SHP77 (cell line): ENCODE measurements around the gene DENND2C.

Experiments used
- DNase-seq, 2 experiments: peaks; one replicate each; lab custom pipeline; 2025; lab: John Stamatoyannopoulos, UW

Gene DENND2C

GRCh38 chr1:114540821-114541220, 129.0 kb downstream of the DENND2C start:
- no peak for DNase-seq

- no peak for DNase-seq
Measured at GRCh38 chr1:114540272-114540671, 129.6 kb downstream of the DENND2C start.

- no peak for DNase-seq
Measured at GRCh38 chr1:114536043-114536442, 133.8 kb downstream of the DENND2C start.

- no peak for DNase-seq
Measured at GRCh38 chr1:114535401-114535800, 134.4 kb downstream of the DENND2C start.
